OCI-LY7 (cell line): ENCODE data around the gene ADD2.

ENCODE experiments used
- EZH2phosphoT487 ChIP-seq: fragments of 200-600 bp; sonication (generic); IDR thresholded peaks from 2 replicates; pipeline ENCODE4 v1.6.1; 2018; ENCODE audit warnings: low read depth, borderline replicate concordance, mild to moderate bottlenecking, mixed run types, antibody characterized with exemption, low read length, moderate library complexity, mixed read lengths
- TF ChIP-seq, protein P1 (sequence below): fragments of 200-600 bp; sonication (generic); conservative IDR thresholded peaks from 2 replicates; pipeline ENCODE4 v1.5.1; 2014; ENCODE audit warnings: mild to moderate bottlenecking, antibody characterized with exemption, low read length, moderate library complexity, mixed read lengths

GRCh38 chr2:70707706-70708105 lies 60.3 kb downstream of the ADD2 start:
- TF ChIP-seq, protein P1, sequence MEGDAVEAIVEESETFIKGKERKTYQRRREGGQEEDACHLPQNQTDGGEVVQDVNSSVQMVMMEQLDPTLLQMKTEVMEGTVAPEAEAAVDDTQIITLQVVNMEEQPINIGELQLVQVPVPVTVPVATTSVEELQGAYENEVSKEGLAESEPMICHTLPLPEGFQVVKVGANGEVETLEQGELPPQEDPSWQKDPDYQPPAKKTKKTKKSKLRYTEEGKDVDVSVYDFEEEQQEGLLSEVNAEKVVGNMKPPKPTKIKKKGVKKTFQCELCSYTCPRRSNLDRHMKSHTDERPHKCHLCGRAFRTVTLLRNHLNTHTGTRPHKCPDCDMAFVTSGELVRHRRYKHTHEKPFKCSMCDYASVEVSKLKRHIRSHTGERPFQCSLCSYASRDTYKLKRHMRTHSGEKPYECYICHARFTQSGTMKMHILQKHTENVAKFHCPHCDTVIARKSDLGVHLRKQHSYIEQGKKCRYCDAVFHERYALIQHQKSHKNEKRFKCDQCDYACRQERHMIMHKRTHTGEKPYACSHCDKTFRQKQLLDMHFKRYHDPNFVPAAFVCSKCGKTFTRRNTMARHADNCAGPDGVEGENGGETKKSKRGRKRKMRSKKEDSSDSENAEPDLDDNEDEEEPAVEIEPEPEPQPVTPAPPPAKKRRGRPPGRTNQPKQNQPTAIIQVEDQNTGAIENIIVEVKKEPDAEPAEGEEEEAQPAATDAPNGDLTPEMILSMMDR, result no peak
- no peak for TF ChIP-seq EZH2phosphoT487
